ENCODE measurements around the gene GTPBP2.
A peak's percentile ranks its signal among the peaks of the same experiment; 100 is the strongest.

The GTPBP2 gene

DNA sequence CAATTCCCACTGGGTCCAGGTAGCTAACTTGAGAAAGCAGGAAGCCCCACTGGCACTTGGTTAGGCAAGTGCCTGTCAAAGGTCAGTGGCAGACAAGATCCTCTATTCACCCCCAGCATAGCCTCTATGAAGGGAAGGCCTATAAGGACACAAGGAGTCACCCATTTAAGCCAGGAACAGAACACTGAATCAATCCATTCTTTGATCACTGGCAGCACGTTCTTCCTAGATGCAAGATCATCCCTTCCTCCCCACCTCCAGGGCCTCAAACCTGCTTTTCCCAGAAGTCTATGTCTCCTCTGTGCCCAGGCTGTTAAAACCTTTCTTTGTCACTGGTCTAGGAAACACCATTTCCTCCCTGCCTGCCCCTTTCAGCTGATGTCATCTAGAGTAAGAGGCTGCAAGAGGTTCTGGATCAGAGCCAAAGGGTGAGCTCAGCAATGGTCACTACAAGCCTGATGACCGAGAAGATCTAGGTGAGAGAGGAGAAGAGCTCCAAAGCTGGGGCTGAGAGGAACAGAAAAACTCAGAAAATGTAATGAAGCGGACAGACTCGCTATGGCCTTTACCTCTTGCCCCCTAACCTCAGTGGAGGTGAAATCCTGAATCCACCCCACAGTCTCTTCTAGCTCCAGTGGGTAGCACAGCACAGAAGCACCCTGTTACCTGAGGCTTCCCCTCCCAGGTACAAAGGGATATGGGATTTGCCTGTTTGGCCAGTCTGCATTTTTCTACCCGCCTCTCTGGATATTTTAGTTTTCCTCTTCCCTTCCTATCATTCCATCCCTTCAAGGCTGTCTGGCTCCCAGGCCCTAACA, 1.8 kb downstream of the GTPBP2 start:
- Histone ChIP-seq H3K9me2 (ENCODE audit: low read depth, low read length) (no peaks in the 10 kb centered on the region), H3K4me2 (ENCODE audit: low read length) (peak overlapping the region; percentile 89), H2AFZ (ENCODE audit: low read length) (no peak overlapping the region), H4K20me1 (ENCODE audit: insufficient read depth, low read length) (no peaks in the 10 kb centered on the region), H3K79me2 (ENCODE audit: insufficient read depth, low read length) (no peaks in the 10 kb centered on the region), H3K27me3 (ENCODE audit: insufficient read depth, low read length) (no peaks in the 10 kb centered on the region), H3K9ac (ENCODE audit: low read length) (peak overlapping the region; percentile 15; the same call in 1 of the 2 replicates), H3K4me1 (ENCODE audit: insufficient read depth, low read length, severe bottlenecking) (peaks cover 30% of the 10 kb centered on the region), H3K27ac (ENCODE audit: low read depth, low read length, poor library complexity, severe bottlenecking) (peak overlapping the region; percentile 25), H3F3A (ENCODE audit: insufficient read depth, low read length) (no peaks in the 10 kb centered on the region), H3K9me3 (ENCODE audit: low read length) (no peaks in the 10 kb centered on the region), H3K4me3 (ENCODE audit: low read depth, low read length, poor library complexity, severe bottlenecking) (peak overlapping the region; percentile 90), H3K36me3 (ENCODE audit: insufficient read depth, low read length) (peaks cover 47% of the 10 kb centered on the region)
- TF ChIP-seq EZH2 (IDR thresholded peaks at IDR 0.05; ENCODE audit: borderline replicate concordance, low read length) = no peak
- TF ChIP-seq, protein P1, sequence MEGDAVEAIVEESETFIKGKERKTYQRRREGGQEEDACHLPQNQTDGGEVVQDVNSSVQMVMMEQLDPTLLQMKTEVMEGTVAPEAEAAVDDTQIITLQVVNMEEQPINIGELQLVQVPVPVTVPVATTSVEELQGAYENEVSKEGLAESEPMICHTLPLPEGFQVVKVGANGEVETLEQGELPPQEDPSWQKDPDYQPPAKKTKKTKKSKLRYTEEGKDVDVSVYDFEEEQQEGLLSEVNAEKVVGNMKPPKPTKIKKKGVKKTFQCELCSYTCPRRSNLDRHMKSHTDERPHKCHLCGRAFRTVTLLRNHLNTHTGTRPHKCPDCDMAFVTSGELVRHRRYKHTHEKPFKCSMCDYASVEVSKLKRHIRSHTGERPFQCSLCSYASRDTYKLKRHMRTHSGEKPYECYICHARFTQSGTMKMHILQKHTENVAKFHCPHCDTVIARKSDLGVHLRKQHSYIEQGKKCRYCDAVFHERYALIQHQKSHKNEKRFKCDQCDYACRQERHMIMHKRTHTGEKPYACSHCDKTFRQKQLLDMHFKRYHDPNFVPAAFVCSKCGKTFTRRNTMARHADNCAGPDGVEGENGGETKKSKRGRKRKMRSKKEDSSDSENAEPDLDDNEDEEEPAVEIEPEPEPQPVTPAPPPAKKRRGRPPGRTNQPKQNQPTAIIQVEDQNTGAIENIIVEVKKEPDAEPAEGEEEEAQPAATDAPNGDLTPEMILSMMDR (IDR thresholded peaks at IDR 0.05; ENCODE audit: low read length) = no peak

DNA sequence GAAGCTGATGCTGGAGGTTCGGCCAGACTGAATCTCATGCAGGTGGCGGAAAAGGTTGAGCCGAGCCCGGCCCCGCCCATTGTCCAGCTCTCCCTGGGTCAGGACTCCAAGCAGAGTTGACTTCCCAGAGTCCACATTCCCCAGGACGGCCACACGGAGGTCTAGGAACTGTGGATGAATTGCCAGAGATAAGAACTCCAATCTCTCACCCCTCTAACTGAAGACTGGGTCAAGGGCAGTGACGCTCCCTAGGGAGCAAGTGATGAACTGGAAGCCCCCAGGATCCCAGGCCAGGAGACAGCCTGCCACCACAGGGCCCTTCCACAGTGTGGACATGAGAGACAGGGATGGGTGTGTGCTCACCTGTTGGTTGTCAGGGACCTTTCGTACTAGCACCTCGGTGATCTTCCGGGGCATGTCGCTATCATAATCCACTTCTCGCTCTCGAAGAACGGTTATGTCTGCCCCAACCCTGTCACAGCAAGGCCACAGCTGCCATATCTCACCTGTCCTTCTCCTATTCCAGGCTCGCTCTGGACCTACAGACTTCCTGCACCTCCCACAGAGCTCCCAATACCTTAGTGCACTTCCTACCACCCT, 3.6 kb downstream of the GTPBP2 start:
- H3K27me3 ChIP-seq (ENCODE audit: insufficient read depth, low read length) = no peaks in the 10 kb centered on the region
- H3K9me2 ChIP-seq (ENCODE audit: low read depth, low read length) = no peaks in the 10 kb centered on the region
- H3K4me1 ChIP-seq (ENCODE audit: insufficient read depth, low read length, severe bottlenecking) = peaks cover 24% of the 10 kb centered on the region
- TF ChIP-seq, protein P1 (IDR thresholded peaks at IDR 0.05; ENCODE audit: low read length) = no peak
- no peak for TF ChIP-seq EZH2 (IDR thresholded peaks at IDR 0.05; ENCODE audit: borderline replicate concordance, low read length)
- no peak overlapping the region for H3K4me2 ChIP-seq (ENCODE audit: low read length)
- H3K9me3 ChIP-seq (ENCODE audit: low read length) = no peaks in the 10 kb centered on the region
- no peak overlapping the region for H3K4me3 ChIP-seq (ENCODE audit: low read depth, low read length, poor library complexity, severe bottlenecking)
- H3K27ac ChIP-seq (ENCODE audit: low read depth, low read length, poor library complexity, severe bottlenecking) = no peak overlapping the region
- H3K9ac ChIP-seq (ENCODE audit: low read length) = no peak overlapping the region
- H4K20me1 ChIP-seq (ENCODE audit: insufficient read depth, low read length) = no peaks in the 10 kb centered on the region
- peaks cover 64% of the 10 kb centered on the region for H3K36me3 ChIP-seq (ENCODE audit: insufficient read depth, low read length)
- no peak overlapping the region for H2AFZ ChIP-seq (ENCODE audit: low read length)
- no peaks in the 10 kb centered on the region for H3K79me2 ChIP-seq (ENCODE audit: insufficient read depth, low read length)
- H3F3A ChIP-seq (ENCODE audit: insufficient read depth, low read length) = no peaks in the 10 kb centered on the region

DNA sequence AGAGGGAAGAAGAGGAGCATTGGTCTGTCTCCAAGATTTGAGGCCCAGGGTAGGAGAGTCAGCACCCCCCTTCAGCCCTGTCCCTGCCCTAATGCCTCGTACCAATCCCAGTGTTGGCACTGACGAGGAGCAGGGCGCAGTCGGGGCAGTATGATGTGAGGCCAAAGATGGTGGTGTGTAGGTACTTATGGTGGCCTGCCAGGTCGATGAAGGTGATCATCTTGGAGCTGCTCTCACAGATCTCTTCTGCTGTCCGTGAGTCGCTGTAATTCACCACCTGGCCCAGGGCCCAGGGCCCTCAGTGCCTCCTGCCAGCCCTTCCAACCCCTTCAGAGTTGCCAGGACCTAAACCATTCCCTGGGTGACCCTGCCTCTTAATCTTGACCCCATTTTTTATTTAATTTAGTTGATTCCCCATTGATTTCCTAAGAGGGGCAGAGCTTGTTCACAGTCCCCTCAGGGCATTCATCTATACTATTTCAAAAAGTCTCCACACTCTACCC, 4.2 kb downstream of the GTPBP2 start:
- Histone ChIP-seq H3F3A (ENCODE audit: insufficient read depth, low read length) (no peaks in the 10 kb centered on the region), H4K20me1 (ENCODE audit: insufficient read depth, low read length) (no peaks in the 10 kb centered on the region), H3K9me3 (ENCODE audit: low read length) (no peaks in the 10 kb centered on the region), H3K27ac (ENCODE audit: low read depth, low read length, poor library complexity, severe bottlenecking) (no peak overlapping the region), H3K4me3 (ENCODE audit: low read depth, low read length, poor library complexity, severe bottlenecking) (no peak overlapping the region), H3K4me2 (ENCODE audit: low read length) (no peak overlapping the region), H3K9ac (ENCODE audit: low read length) (no peak overlapping the region), H2AFZ (ENCODE audit: low read length) (no peak overlapping the region), H3K36me3 (ENCODE audit: insufficient read depth, low read length) (peaks cover 68% of the 10 kb centered on the region), H3K4me1 (ENCODE audit: insufficient read depth, low read length, severe bottlenecking) (peaks cover 18% of the 10 kb centered on the region), H3K79me2 (ENCODE audit: insufficient read depth, low read length) (no peaks in the 10 kb centered on the region), H3K27me3 (ENCODE audit: insufficient read depth, low read length) (no peaks in the 10 kb centered on the region), H3K9me2 (ENCODE audit: low read depth, low read length) (no peaks in the 10 kb centered on the region)
- TF ChIP-seq, protein P1 (IDR thresholded peaks at IDR 0.05; ENCODE audit: low read length) = no peak

Measured in OCI-LY1 (cell line).